Measurements from ENCODE around the gene ZFP3.
"Not testable (repeated sequence)": the region's sequence is repeated elsewhere in the genome, so short reads cannot be mapped to it uniquely, and the experiment has no call there.

ZFP3 gene

DNA sequence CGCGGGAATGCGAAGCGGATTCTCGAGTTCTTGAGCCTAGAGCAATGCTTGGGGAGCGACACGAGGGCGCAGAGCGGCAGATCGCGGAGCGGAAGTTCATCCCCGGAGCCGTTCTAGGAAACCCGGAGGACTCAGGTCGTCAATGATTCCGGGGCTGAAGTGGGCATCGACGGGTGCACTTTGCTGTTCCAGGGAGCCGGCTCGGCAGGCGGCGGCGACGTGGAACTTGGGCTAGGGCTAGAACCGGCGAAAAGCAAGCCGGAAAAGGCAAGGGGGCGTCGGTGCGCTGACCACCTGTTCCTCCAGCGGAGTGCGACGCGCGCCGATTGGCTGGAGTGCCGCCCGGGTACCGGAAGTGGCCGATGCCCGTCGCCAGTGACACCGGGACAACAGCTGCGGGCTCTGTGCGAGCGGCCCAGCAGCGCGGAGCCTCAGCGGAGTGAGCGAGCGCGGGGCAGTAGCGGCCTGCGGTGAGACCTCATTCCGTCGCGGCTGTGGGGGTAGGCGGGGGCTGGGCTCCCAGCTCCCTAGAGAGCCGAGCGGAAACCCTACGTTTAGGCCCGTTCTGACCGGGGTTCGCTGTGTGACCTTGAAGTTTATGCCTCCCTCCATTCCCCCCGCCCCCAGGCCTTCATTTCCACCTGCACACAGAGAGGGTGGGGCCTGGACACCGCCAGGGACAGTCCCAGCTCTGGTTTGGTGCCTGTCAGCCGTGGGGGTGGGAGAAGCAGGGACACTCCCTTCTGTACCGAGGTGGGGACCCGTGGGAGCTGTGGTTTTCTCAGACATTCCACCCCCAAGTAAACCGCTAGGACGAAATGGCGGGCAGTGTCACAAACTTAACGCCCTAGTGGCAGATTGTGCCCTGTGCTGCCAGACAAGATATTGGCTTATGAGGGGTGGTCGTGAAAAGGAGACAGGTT, at the start of gene ZFP3:
Gene ZFP3 (plus strand): TSS at position 362 of the 923 bp plus-strand sequence. CDS start 13,038 bp downstream, outside the sequence.
- peak; percentile 74 to 89 for DNase-seq

DNA sequence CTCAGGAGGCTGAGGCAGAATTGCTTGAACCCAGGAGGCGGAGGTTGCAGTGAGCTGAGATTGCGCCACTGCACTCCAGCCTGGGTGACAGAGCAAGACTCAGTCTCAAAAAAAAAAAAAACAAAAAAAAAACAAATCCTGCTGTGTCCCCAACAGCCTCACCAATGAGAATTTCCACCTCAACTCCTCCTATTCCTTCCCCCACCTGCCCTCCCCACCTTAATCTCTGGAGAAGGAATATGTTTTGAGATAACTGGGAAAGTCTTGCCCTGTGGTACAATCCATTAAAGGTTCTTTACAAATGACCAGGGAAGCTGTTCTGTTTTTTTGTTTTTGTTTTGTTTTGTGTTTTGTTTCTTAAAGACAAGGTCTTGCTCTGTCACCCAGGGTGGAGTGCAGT, 48.1 kb upstream of the ZFP3 start:
- DNase-seq = not testable (repeated sequence)

DNA sequence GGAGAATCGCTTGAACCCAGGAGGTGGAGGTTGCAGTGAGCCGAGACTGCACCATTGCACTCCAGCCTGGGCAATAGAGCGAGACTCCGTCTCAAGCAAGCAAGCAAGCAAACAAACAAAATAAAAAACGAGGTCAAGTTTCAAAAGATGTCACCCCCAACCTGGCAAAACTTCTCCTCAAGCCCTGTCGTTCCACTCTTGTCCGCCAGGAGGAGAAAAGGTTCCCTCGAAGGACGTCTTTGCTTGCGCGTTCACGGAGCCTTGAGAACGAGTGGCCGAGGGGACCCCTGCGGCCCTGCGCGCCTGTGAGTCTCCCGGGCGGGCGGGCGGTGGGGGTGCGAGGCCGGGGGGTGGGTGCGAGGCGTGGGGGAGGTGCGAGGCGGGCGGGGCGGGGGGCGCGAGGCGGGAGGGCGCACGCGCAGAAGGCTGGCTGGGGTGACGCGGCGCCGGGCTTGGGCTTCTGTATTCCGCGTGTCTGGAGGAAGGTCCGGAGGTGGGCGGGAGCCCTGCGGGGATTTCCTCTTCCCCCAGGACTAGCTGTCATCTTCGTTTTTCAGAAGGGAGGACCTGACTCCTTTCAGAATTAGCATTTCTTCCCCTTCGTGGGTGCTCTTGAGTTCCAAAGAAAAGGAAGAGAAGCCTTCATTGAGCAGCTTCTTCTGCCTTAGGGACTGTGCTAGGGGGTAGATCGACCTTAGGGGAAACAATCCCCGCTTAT, 46.7 kb upstream of the ZFP3 start:
- peak; percentile 42 to 65 for DNase-seq

DNA sequence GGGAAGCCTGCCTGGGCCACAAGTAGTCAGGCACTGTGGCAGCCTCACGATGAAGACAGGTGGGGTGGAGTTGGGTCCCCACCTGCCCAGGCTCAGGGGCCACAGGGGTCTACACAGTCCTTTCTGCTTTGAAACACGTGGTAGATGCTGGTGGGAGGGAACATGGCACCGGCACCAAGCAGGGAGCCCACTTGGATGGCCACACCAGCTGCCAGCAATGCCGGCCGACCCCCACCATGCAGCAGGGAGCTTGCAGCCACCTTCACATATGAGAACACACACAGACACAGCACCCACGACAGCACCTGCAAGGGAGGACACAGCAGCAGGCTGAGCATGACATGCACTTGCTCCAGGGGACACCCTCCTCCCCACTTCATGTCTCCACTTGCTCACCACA, 45.4 kb upstream of the ZFP3 start:
- no peak for DNase-seq

DNA sequence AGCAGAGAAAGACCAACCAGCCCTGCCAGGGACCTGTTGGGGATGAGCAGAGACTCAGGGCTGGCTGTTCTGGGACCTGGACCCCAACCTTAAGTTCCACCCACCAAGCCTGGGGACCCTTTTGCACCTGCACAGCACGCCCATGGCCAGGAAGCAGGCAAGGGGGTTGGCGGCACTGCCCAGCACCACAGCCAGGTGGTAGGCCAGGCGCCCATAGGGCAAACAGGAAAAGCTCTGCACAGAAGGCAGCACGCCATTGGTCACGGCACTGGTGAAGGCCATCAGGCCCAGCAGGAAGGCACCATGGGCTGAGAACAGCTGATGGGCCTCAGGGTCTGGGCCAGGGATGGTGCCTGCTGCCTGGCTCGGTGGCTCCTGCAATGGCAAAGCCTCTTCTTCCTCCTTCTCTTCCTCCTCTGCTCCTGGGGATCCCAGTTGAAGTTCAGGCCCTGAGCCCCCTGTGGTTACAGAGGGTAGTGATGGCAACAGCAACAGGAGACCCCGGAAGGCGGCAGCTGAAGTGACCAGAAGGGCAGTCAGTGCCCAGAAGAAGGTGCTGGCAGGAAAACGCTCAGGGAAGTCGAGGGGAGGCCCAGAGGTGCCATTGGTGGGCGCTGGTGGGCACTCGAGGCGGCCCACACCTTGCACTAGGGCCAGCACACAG, 44.8 kb upstream of the ZFP3 start:
- DNase-seq = no peak

DNA sequence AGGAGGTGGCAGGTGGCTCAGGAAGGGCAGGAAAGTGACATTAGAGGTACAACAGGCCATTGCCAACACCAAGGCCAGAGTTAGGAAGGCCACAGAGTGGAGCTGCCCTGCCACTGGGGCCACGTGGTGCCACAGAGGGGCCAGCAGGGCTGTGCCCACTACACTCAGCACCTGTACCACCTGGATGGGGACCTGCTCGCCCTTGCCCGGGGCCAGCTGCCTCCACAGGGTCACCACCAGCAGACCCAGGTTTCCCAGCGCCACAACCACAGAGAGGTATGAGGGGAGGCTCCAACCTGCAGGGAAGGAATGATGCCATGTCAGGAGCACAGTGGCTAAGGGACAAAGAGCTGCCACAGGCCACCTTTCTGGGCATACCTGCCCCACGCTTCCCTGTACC, 44.2 kb upstream of the ZFP3 start:
- no peak for DNase-seq

DNA sequence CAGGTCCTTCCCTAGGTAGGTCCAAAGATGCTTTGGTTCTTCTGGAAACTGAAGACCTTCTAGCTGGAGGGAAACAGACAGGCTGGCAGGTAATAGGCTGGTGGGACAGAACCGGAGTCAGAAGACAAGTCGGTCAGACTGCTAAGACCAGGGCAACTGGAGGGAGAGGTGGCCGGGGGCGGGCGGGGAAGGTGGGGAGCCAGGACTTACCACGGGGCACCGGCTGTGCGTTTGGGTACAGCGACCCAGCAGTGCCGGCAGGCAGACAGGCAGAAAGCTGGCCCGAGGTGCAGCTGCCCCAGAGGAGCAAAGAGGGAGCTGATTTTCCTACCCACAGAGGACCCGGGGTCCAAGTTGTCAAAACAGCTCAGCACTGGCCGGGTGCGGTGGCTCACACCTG, 43.6 kb upstream of the ZFP3 start:
- no peak for DNase-seq

DNA sequence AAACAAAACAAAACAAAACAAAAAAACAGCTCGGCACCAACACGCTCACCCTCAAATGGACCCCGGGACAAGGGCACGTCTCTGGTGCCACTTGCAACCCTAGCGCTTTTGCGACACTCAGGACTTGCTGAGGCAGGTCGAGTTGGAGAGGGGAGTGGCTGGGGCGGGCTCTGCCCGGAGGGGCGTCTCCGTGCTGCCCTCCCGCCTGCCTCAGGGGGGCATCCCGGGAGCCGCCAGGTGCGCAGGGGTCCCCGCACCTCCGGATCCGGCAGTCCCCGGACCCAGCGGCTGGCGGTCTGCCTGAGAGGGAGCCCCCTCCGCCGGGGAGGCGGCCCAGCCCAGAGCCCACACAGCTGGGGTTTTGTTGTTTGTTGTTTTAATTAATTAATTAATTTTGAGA, 43.0 kb upstream of the ZFP3 start, which contains the start of gene SLC52A1:
Gene SLC52A1 (minus strand): TSS at position 112 of the 400 bp plus-strand sequence. CDS start 820 bp downstream, outside the sequence.
- DNase-seq = no peak

DNA sequence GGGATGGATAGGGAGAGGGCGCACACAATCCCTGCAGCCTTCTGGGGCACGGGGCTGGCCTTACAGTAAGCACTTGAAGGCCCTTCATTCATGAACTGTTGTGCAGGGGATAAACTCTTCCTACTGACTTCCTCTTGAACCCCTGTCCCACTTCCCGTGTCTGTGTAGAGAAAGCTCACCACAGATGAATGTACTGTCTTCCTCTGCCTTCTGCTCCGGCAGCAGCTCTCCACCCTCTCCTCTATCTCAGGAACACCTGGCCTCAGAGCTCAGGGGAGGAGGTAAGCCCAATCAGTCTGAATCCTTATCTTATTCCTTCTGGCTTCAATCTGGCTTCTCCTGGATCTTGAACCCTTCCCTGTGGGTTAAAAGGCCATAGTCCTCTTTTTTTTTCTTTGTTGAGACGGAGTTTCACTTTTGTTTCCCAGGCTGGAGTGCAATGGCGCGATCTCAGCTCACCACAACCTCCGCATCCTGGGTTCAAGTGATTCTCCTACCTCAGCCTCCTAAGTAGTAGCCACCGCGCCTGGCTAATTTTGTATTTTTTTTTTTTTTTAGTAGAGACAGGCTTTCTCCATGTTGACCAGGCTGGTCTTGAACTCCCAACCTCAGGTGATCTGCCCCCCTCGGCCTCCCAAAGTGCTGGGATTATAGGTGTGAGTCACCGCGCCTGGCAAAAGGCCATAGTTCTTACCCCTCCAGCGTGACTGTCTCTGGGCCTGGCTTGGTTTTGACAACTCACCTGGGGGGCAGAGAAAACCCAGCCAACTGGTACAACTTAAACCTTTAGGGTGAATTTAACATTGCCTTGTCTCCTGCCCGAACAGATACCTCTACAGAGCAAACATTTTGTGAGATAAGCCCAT, 35.9 kb upstream of the ZFP3 start:
- DNase-seq = no peak

DNA sequence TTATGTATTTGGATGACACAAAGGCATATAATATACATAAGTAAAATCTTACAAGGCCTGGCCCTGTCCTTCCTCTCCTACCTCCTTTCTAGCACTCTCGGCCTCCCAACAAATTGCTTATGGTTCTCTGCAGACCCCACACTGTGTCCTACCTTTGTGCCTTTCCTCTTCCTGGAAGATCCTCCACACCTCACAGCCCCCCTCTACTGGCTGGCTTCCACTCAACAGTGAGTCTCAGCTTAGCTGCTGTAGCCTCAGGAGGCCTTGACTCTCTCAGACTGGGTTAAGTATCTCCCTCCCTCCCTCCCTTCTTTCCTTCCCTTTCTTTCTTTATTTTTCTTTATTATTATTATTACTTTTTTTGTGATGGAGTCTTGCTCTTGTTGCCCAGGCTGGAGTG, 34.7 kb upstream of the ZFP3 start:
- DNase-seq = no peak

DNA sequence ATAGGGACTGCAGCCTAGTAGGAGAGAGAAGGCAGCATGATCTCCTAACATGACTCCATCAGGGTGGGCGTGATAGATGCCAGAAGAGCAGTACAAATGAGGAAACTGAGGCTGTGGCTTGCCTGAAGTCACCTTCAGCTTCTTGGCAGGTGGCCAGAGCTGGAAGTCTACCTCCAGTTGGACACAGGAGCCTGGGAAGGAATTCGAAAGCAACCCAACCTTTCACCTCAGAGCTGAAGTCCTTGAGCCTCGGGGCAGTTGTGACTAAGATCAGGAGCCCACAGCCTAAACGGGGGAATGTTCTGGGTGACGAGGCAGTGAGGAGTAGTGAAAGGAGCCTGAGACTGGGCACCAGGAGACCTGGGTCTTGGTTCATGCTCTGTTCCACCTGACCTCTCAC, 33.6 kb upstream of the ZFP3 start:
- no peak for DNase-seq

DNA sequence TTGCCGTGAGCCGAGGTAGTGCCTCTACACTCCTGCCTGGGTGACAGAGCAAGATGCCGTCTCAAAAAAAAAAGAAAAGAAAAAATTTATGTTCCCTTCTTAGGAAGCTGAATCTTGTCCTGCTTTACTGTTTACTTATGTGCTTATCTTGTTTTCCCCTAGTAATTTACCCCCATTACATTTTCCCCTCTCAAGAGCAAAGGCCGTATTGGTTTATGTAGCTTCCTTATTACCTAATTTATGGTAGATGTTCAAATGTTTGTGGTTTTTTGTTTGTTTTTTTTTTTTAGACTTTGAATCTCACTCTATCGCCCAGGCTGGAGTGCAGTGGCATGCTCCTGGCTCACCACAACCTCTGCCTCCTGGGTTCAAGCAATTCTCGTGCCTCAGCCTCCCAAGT, 32.8 kb upstream of the ZFP3 start:
- no peak for DNase-seq

DNA sequence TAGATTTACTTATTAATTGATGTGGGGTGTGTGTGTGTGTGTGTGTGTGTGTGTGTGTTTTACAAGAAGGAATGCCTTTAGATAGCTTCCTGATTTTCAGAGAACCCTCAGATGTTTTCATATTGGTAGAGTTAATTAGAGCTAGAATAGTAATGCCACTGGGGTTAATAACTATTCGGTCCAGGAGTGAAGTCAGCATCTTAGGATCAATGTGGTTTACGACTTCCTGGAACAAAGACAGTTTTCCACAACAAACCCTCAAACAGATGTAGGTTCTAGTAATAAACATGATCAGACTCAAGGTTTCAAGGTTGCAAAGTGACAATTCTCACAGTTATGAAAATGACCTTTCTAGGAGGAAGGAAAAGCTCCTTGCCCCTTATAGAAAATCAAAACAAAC, 30.8 kb upstream of the ZFP3 start:
- no peak for DNase-seq

DNA sequence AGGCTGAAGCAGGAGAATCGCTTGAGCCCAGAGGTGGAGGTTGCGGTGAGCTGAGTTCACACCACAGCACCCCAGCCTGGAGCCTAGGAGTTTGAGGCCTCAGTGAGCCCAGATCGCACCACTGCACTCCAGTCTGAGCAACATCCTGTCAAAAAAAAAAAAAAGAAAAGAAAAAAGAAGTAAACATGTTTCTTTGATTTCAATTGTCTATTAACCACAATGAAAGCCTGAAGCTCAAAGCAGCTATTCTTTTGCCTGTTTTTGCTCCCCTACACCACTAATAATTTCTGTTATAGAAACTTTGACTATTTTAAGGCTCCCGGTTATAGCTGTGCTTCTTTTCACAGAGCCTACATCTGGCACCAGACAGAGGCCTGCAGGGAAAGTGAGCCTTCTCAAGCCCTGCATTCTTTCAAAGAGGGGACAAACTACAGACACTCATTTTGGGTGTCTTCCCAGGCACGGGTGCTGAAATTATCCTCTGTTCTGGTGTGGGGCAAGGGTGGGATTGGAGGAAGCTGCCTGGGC, 28.9 kb upstream of the ZFP3 start:
- DNase-seq = no peak

DNA sequence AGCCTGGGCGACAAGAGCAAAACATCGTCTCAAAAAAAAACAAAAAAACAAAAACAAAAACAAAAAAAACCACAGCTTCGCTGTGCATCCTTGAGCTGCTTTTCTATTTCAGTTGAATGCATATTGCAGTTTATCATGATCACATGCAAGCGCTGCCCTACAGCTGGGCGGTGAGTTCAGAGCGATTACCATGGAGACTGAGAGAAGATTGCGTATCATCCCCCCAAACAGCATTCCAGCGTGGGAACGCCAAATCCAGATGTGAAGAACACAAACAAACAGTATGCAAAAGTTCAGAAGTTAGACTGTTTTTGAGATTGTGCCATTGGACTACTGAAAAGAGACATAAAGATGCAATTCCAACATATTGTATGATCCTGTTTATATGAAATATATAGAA, 28.0 kb upstream of the ZFP3 start:
- no peak for DNase-seq

DNA sequence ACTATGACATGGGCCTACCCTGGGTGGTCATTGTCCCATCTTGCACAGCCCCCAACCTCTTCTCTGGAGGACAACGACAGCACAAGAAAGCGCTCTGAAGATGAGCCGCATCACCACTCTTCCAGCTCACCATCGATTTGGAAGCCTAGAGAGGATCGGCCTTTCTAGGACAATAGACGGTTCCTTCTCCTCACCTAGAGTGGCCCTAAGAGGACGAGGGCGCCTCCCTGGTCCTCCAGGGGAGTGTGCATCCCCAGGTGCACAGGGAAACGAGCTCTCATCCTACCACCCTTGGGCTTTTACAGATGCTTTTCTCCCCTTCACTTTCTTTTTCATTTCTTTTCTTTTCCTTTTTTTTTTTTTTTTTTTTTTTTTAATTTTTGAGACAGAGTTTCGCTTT, 22.7 kb upstream of the ZFP3 start:
- DNase-seq = no peak

DNA sequence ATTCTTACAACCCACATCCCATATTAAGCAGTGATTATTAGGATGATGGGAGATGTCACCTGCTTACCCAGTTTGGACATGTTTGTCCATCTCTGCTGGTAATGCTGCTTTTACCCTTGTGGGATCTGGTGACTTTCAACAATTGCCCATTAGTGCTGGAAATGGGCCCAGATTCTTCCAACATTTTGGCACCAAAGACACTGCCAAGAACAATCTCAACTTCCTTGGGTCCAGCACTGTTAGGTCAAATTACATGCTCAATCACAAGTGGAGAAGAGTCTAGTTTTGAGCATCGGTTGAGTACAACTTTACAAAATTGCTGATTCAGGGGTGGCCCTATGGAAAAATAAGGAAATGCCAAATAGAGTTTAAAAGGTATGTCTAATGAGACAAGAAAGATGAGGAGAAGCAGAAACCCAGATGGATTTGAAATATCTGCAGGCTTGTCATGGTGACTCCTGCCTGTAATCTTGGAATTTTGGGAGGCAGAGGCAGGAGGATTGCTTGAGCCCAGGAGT, 13.0 kb upstream of the ZFP3 start:
- no peak for DNase-seq

DNA sequence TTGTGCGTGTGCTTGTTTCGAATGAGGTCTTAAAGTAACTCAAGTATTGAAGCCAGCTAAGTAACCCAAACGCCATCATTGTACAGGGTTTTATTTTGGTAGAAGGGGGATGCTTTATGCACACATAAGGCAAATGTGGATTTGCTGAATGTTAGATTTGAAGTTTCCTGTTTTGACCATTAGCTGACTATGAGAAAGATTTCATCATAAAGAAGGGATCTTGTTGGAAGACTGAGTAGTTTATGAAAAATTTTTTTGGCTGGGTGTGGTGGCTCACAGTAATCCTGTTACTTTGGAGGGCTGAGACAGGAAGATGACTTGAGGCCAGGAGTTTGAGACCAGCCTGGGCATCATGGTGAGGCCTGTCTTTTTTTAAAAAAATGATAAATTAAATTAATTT, 10.0 kb upstream of the ZFP3 start:
- no peak for DNase-seq

DNA sequence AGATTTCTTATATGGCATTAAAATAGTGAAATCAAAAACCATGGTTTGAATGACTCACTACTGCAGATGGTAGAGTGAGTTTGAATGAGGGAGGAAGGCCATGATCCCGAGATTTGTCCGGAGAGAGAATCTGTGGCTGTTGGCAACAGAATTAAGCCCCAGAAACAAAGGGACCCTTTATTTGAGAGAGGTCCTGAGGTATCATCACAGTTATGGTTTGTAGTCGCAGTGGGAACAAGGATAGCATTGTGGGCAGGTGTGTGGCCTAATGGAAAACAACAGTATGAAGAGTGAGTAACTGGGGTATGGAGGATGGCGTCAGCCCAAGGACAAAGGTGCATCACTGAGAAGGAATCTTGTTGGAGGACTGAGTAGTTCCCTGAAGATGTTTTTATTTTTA, 8.5 kb upstream of the ZFP3 start:
- DNase-seq = no peak

DNA sequence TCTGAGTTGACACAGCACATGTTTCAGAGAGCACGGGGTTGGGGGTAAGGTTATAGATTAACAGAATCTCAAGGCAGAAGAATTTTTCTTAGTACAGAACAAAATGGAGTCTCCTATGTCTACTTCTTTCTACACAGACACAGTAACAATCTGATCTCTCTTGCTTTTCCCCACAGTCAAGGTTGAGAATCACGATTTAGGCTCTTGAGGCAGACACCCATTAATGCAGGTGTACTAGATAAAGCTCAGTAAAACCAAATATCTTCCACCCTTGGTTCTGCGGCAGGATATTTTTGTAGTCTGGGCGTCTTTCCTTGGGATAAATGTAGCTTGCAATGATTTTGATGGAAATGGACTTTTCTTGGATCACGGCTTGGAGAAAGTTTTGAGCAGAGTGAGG, 2.8 kb upstream of the ZFP3 start:
- not testable (repeated sequence) for DNase-seq

DNA sequence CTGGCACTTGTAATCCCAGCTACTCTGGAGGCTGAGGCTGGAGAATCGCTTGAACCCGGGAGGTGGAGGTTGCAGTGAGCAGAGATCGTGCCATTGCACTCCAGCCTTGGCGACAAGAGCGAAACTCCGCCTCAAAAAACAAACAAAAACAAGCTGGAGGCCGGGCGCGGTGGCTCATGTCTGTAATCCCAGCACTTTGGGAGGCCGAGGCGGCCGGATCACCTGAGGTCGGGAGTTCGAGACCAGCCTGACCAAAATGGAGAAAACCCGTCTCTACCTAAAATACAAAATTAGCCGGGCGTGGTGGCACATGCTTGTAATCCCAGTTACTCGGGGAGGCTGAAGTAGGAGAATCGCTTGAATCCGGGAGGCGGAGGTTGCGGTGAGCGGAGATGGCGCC, 992 bp upstream of the ZFP3 start:
- not testable (repeated sequence) for DNase-seq

DNA sequence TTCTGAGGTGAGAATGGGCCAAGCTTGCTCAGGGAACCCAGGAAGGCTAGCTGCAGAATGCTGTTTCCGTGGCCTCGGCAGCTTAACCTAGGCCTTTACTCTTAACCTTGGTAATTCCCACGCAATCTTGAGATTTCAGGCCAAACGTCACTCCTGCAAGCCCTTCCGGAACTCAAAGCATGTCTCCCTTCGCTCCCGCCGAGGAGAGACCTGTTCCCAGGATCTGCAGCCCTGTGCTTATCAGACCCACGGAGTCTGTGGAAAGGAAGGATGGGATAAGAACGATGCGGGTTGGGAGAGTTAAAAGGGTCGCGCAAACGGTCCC, 524 bp upstream of the ZFP3 start:
- DNase-seq = peak in 1 of 2 experiments; percentile 52

Data from SW 1271 (cell line).